Fibroblast of the aortic adventitia (primary cell): ENCODE measurements around the gene TAP1. TPM values are rescaled to one million over a fixed set of nuclear protein-coding genes. Genes with fewer than 3 reads are reported as not detected.

ENCODE experiments used
- DNase-seq: peaks from one replicate; pipeline ENCODE4 v3.0.0-alpha.2; 2010; ENCODE audit warnings: low read depth
- H3K4me3 ChIP-seq: 2 replicates; pipeline ENCODE4 v1.5.1; 2011; ENCODE audit warnings: low read depth, mild to moderate bottlenecking, control low read depth, low read length, moderate library complexity
- total RNA-seq: library from RNA; depleted of rRNA; stranded (reverse); fragments of >200 nt; gene quantifications from 2 replicates; pipeline ENCODE4 v1.2.3, GENCODE V29; 2012; ENCODE audit warnings: low replicate concordance
- TF ChIP-seq, protein P1 (sequence below): IDR thresholded peaks from 2 replicates; pipeline ENCODE4 v1.5.1; 2011; ENCODE audit warnings: mild to moderate bottlenecking, low read length, control low read depth, inconsistent platforms; ENCODE audit not compliant: insufficient read depth

TAP1 gene
- total RNA-seq, 1 donor, result 25.2 TPM

DNA sequence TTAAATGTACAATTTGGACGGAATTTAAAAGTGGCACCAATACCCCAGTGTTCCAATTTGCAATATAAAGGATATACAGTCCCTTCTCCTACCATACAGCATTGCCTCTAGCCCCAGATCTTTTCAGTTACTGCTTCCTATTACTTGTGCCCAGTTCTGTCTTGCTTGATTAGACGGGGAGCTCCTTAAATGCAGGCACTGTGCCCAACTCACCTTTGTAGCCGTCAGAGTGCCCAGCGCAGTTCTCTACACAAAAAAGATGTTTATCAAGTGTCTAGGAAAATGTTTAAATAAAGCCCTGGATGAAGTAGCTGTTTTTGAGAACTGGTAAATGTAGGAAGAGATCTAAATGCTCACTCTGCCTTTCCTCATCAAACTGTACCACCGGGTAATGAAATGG lies 22.6 kb downstream of the TAP1 start:
- H3K4me3 ChIP-seq, result no peak overlapping the region
- TF ChIP-seq, protein P1, sequence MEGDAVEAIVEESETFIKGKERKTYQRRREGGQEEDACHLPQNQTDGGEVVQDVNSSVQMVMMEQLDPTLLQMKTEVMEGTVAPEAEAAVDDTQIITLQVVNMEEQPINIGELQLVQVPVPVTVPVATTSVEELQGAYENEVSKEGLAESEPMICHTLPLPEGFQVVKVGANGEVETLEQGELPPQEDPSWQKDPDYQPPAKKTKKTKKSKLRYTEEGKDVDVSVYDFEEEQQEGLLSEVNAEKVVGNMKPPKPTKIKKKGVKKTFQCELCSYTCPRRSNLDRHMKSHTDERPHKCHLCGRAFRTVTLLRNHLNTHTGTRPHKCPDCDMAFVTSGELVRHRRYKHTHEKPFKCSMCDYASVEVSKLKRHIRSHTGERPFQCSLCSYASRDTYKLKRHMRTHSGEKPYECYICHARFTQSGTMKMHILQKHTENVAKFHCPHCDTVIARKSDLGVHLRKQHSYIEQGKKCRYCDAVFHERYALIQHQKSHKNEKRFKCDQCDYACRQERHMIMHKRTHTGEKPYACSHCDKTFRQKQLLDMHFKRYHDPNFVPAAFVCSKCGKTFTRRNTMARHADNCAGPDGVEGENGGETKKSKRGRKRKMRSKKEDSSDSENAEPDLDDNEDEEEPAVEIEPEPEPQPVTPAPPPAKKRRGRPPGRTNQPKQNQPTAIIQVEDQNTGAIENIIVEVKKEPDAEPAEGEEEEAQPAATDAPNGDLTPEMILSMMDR, result no peak
- no peak for DNase-seq

DNA sequence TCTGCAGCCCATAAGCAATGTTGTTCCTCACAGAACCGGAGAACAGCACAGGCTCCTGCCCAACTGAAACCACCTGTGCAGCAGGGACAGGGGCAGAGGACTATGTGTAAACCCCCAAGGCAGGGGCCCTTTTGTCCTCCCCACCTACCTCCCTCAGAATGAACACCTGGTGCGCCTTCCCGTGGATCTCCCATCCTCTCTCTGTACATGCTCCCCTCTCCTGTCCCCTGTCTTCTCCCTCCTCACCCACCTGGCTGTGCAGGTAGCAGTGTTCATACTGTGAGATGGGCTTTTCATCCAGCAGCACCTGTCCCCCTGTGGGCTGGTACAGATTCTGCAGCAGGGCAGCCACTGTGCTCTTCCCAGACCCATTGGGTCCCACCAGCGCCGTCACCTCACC lies 23.5 kb downstream of the TAP1 start:
- no peak overlapping the region for H3K4me3 ChIP-seq
- no peak for DNase-seq
- TF ChIP-seq, protein P1, result no peak

DNA sequence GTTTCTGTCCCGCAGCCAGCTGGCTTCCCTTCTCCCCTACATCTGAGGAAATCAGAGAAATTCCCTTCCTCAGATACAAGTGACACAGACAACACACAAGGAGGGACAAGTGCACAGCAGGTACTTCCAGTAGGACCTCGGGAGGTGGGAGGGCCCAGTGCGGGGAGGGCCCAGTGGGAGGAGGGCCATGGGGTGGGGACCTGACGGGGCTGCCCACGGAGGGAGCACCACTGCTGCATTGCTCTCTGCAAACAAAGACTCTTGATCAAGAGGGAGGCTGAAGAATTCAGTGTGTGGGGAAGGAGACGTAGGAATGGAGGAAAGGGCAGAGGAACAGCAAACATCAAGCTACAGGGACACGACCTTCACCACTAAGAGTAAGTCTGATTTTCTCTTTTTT lies 24.0 kb downstream of the TAP1 start:
- TF ChIP-seq, protein P1, result no peak
- DNase-seq, result no peak
- no peak overlapping the region for H3K4me3 ChIP-seq

DNA sequence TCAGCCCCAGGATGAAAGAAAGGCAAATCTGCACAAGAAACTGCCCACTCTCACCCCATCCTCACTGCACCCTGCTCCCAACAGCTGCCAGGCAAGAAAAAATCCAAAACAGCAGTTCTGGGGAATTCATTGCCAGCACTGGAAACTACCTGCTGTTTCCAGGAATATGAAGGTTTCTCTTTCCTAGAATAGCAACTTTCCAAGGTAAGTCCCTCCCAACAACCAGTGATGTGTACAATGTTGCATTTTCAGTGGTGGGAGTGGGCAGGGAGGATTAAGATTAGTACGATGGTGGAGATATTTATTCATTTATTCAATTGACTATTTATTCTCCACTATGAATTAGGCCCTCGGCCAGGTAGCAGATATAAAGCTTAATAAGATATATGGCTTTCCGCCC lies 26.5 kb downstream of the TAP1 start:
- TF ChIP-seq, protein P1, result no peak
- no peak overlapping the region for H3K4me3 ChIP-seq
- DNase-seq, result no peak

DNA sequence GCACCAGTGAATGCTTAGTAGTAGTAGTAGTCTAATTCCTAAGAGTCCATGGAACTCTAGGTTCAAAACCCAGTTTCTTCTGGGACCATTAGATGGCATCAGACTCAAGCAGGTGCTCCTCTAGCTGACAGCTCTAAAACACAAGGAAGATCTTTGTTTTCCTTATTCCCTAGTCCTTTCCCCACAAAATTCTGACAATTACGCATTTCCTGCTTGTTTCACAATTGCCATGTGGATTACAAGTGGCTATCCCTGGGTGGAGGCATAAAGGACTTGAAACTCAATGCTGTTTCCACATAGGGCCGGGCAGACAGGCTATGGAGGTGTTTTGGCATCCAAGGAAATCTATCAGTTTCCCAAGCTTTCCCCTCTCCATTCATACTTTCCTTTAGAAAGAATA lies 27.5 kb downstream of the TAP1 start:
- TF ChIP-seq, protein P1, result peak; percentile 52
- H3K4me3 ChIP-seq, result no peak overlapping the region
- DNase-seq, result peak; percentile 79

DNA sequence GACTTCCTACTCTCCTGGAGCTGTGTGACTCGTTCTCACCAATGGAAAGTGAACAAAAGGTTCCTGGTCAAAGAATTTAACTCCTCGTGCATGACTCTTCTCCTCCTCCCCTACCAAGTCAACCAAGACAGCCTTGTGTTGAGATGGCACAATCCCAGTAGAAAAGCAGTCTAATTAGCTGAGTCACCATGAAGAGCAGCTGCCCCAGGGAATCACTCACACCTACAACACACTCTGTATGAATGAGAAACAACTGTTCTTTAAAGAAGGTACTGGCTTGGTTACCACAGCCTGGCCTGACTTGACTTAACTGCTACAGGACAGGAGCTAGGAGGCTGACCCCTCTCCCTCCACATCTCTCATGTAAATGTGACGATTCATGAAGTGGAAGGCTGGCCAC lies 33.8 kb downstream of the TAP1 start:
- peak; percentile 20 for DNase-seq
- TF ChIP-seq, protein P1, result no peak

DNA sequence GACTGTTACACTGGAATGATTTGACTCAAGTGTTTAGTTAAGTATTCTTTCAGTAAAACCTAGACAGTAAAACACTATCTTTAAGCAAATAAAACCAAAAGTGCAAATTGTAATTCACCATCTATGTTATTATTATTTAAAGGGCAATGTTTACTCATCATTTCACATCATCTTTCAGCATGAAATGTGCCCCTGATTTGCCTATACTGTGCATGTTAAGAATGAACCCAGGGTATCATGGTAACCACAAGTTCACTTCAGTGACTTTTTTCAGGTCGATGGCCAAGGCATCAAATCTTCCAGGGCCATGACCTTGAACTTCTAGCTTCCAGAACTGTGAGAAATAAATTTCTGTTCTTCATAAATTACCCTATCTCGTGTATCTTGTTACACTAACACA lies 34.6 kb downstream of the TAP1 start:
- TF ChIP-seq, protein P1, result no peak
- H3K4me3 ChIP-seq, result no peak overlapping the region
- no peak for DNase-seq

More for the DNA sequence above, 33.8 kb downstream of the TAP1 start:
- H3K4me3 ChIP-seq, result no peak overlapping the region
